Adipose tissue (tissue), 3 donors: ENCODE results near the gene IFT88. TPM values are rescaled to one million over a fixed set of nuclear protein-coding genes. Genes with fewer than 3 reads are reported as not detected.
"Not testable (repeated sequence)": the region's sequence is repeated elsewhere in the genome, so short reads cannot be mapped to it uniquely, and the experiment has no call there.

Experiments
- H3K27ac ChIP-seq: one replicate; pipeline ENCODE4 v1.5.1; 2013; ENCODE audit warnings: low read depth, low read length
- WGBS, 3 donors: extraction: QIAGEN DNeasy Blood & Tissue Kit; methylation state at CpG; one replicate each; pipeline ENCODE4 v1.1.7; 2013; 5-methylcytosine and 5-hydroxymethylcytosine counted together
- polyA plus RNA-seq, 3 donors: library from polyadenylated mRNA; stranded (reverse); fragments of 200-250 nt; gene quantifications; one replicate each; pipeline ENCODE4 v1.2.3, GENCODE V29; 2013
- donor health status: healthy with polysubstance abuse.
- donor health status: Bipolar disorder and iron deficiency.
- donor health status: healthy.

Gene IFT88
- polyA plus RNA-seq, 3 donors = 4.4 to 13.0 (median 5.4) TPM

GRCh38 chr13:20673715-20674114, 106.8 kb downstream of the IFT88 start:
- no peak overlapping the region for H3K27ac ChIP-seq
- WGBS, 3 donors = 88 to 94% (median 89%) methylated on average over 5 of the region's 5 CpGs

DNA sequence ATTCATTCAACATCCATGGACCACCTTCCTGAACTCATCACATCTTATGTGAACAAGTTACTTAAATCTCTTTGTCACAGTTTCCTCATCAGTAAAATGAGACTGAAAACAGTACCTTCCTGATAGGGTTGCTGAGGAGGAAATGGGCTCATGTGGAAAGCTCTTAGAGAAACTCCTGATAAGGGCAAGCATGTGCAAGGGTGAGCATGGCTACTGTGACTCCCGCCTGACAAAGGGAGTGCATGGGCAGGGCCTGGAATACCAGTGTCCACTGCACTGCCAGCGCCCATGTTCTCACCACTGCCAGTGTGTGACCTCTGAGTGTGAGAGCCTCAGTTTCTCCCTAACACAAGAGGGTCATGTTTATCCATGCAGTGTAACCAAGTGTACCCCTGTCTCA, 109.3 kb downstream of the IFT88 start:
- H3K27ac ChIP-seq = no peak overlapping the region
- 91 to 95% (median 93%) methylated on average over 2 of the region's 2 CpGs for WGBS, 3 donors

DNA sequence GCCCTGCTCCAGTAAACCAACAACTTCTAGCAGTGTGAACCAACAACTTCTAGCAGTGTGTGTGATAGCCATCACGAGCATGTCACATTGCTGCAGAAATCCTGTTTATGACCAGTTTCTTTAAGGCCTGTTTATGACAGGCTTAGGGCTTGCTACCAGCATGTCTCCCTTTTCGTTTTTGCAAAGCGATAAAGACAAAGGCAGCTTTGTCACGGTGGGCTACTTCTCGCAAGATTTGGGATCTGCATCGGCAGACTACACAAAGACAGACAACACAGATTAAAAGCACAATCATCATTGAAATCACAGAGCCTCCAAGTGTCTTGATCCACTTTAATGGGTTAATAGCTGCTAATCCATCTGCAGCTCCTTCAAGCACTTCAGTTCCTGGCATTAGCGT, 111.6 kb downstream of the IFT88 start:
- not testable (repeated sequence) for H3K27ac ChIP-seq
- 66 to 91% (median 73%) methylated on average over 7 of the region's 7 CpGs for WGBS, 3 donors

DNA sequence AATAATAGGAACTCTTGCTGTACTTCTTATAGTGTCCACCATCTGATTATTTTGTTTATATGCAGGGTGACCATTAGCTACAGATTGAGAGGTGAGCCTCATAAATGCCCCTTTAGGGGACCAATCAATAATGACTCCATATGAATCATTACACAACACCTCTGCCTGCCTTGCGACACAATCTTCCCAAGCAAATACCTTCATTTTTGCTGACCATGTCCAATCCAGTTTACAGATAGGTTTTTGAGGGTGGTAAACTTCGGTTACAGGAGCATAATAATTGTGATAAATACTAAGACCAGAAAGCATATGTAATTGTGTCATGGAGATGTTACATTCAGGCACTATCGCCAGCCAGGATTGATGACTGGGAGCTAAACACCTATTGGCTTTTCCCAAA, 112.9 kb downstream of the IFT88 start:
- 78 to 95% (median 88%) methylated on average over 3 of the region's 3 CpGs for WGBS, 3 donors

GRCh38 chr13:20680416-20681080, 113.6 kb downstream of the IFT88 start:
- 94 to 97% (median 95%) methylated on average over 10 of the region's 10 CpGs for WGBS, 3 donors
- H3K27ac ChIP-seq = no peak overlapping the region

More for the DNA sequence above, 112.9 kb downstream of the IFT88 start:
- no peak overlapping the region for H3K27ac ChIP-seq

GRCh38 chr13:20681481-20681880, 114.5 kb downstream of the IFT88 start:
- H3K27ac ChIP-seq = not testable (repeated sequence)
- WGBS, 3 donors = 73 to 81% (median 80%) methylated on average over 5 of the region's 5 CpGs

DNA sequence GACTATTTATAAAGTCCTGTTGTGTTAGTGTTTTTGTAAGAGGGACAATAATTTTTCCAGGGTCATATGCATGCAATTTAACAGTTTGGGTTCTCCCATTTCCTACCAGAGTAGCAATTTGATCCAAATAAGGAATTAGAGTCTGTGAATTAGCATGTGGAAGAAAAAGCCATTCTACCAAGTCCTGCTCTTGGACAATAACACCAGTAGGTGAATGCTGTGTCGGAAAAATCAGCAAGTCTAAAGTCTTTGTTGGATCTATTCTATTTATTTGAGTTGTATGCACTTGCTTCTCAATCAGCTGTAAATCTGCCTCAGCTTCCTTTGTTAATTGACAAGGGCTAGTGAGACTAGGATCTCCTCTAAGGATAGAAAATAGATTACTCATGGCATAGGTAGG, 115.1 kb downstream of the IFT88 start:
- H3K27ac ChIP-seq = no peak overlapping the region
- WGBS, 3 donors = 94 to 99% (median 97%) methylated on average over 1 of the region's 1 CpG

DNA sequence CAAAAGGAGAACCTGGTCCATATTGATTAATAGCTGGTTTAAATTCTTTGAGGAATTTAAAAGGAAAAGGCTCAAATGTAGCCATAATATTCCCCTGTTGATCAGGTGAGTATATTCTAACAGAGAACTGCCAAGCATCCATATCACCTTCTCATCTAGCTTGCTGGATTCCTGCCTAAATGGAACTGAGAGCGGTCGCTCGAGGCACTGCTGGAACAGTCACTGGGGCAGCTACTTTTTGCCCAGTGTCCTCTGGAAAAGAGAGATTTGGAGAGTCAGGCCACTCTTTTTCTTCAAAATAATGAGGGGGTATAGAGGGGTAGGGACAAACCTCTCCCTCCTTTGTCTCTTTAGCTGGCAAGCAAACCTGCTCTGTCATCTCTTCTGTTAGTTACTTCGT, 117.1 kb downstream of the IFT88 start:
- 87 to 90% (median 89%) methylated on average over 4 of the region's 4 CpGs for WGBS, 3 donors
- H3K27ac ChIP-seq = no peak overlapping the region

- no peak overlapping the region for H3K27ac ChIP-seq
- WGBS, 3 donors = 61 to 80% (median 66%) methylated on average over 18 of the region's 18 CpGs
These were observed 117.6 kb downstream of the IFT88 start for GRCh38 chr13:20684546-20684945.

DNA sequence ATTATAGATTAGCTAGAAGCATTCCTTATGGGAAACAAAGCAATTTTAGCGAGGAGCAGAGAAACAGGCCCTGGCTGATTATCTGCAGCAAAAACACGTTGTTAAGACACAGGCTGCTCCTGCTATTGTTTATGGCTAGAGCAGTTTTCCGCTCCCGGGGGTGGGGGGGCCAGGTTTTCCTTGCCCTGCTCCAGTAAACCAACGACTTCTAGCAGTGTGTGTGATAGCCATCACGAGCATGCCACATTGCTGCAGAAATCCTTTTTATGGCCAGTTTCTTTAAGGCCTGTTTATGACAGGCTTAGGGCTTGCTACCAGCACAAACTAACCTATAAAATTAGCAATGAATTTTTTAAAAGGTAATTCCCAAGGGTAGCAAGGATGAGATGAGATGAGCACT, 118.1 kb downstream of the IFT88 start:
- H3K27ac ChIP-seq = no peak overlapping the region
- 75 to 86% (median 79%) methylated on average over 6 of the region's 6 CpGs for WGBS, 3 donors

DNA sequence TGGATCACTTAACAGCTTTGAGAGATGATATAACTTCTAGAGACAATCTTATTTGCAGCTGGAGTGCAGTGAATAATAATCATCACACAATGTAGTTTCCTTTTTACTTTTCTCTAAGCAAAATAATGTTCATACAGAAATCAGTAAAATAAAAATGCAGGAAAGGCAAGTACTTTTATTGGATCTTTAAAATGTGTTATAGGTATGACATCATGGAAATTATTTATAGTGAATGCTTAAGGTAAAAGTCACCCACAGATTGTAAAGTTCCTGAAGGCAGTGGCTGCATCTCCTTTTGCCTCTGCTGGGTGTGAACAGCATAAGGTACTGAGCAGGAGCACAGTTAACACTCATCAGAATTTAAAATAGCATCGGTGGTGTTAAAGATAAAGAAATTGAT, 119.2 kb downstream of the IFT88 start:
- no peak overlapping the region for H3K27ac ChIP-seq
- 87 to 100% (median 91%) methylated on average over 1 of the region's 1 CpG for WGBS, 3 donors

- H3K27ac ChIP-seq = no peak overlapping the region
- 79 to 84% (median 82%) methylated on average over 4 of the region's 4 CpGs for WGBS, 3 donors
These were observed 120.1 kb downstream of the IFT88 start for GRCh38 chr13:20686863-20687579.

- WGBS, 3 donors = 92 to 97% (median 94%) methylated on average over 3 of the region's 3 CpGs
These were observed 122.3 kb downstream of the IFT88 start for GRCh38 chr13:20689291-20689690.

GRCh38 chr13:20691616-20692015, 124.7 kb downstream of the IFT88 start:
- no peak overlapping the region for H3K27ac ChIP-seq
- WGBS, 3 donors = 66 to 70% (median 69%) methylated on average over 4 of the region's 4 CpGs

More at GRCh38 chr13:20689291-20689690, 122.3 kb downstream of the IFT88 start:
- no peak overlapping the region for H3K27ac ChIP-seq

DNA sequence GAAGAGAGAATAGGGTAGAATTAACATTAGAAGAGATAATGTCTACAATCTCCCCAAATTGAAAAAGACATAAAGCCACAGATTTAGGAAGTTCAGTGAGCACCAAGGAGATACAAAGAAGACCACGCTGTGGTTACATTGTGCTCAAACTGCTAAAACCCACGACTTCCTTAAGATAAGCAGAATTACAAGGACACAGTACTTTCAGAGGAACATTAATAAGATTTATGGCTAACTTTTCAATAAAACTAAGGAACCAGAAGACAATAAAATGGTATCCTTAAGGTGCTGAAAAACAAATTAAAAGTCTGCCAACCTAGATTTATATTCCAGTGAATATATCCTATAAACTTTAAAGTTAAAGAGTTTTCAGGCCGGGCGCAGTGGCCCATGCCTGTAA, 129.1 kb downstream of the IFT88 start:
- WGBS, 3 donors = 53 to 73% (median 60%) methylated on average over 4 of the region's 4 CpGs
- H3K27ac ChIP-seq = no peak overlapping the region

DNA sequence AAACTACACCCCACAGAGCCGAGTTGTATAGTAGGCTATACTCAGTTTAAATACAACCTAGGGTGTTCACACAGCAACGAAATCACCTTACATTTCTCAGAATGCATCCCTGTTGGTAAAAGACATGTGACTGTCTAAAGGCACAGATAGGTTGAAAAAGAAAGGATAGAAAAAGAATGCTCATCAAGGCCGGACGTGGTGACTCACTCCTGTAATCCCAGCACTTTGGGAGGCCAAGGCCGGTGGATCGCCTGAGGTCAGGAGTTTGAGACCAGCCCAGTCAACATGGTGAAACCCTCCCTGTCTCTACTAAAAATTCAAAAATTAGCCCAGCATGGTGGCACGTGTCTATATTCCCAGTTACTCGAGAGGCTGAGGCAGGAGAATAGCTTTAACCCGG, 132.8 kb downstream of the IFT88 start:
- WGBS, 3 donors = 94 to 95% (median 94%) methylated on average over 9 of the region's 9 CpGs
- no peak overlapping the region for H3K27ac ChIP-seq

DNA sequence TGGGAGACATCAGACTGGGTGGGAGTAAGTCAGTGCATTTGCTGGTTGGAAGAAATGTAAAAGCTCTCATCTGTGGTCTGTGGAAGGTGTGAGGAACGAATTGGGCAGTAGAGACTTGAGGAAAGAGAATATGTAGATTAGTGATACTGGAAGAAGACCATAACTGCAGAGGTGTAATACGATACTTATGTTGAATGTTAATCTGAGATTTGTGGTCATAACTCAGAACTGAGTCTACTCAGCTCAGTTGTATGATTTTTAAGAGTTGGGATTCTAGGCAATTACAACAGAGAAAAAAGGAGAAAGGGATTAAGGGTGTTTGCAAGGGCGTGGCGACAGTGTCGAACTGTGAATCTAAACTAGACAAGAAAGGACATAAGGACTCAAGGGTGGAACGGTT, 133.3 kb downstream of the IFT88 start:
- H3K27ac ChIP-seq = no peak overlapping the region
- WGBS, 3 donors = 91 to 94% (median 92%) methylated on average over 6 of the region's 6 CpGs

GRCh38 chr13:20701461-20701860, 134.5 kb downstream of the IFT88 start:
- H3K27ac ChIP-seq = no peak overlapping the region
- WGBS, 3 donors = 82 to 96% (median 84%) methylated on average over 3 of the region's 3 CpGs

- no peak overlapping the region for H3K27ac ChIP-seq
- 17 to 27% (median 18%) methylated on average over 9 of the region's 9 CpGs for WGBS, 3 donors
These were observed 135.6 kb downstream of the IFT88 start for GRCh38 chr13:20702530-20702914.
